ENCODE data around the gene MGAT4D. TPM values are rescaled to one million over a fixed set of nuclear protein-coding genes. Genes with fewer than 3 reads are reported as not detected.

The MGAT4D gene
- polyA plus RNA-seq, 1 experiment, result not detected

DNA sequence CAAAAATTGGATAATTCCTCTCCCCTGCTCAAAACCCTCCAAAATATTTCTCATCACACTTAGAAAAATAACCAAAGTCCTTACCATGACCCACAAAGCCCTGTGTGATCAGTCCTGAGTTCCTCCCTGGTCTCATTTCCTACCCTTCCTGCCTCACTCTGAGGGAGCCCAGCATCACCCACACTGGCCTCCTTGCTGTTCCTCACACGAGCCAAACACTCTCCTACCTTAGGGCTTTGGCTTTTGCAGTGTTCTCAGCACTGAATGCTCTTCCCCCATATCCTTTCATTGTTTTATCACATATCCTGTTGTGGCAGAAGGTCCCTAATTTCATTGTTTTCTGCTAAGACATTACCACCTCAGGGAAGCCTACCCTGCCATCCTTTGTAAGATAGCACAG lies 12.2 kb downstream of the MGAT4D start:
- no peak for DNase-seq (ENCODE audit: low read depth)
- no peak overlapping the region for H3K4me3 ChIP-seq (ENCODE audit: low read depth, low read length)
- H3K36me3 ChIP-seq (ENCODE audit: control insufficient read depth, insufficient read depth, low read length), result no peaks in the 10 kb centered on the region
- TF ChIP-seq, protein P1, sequence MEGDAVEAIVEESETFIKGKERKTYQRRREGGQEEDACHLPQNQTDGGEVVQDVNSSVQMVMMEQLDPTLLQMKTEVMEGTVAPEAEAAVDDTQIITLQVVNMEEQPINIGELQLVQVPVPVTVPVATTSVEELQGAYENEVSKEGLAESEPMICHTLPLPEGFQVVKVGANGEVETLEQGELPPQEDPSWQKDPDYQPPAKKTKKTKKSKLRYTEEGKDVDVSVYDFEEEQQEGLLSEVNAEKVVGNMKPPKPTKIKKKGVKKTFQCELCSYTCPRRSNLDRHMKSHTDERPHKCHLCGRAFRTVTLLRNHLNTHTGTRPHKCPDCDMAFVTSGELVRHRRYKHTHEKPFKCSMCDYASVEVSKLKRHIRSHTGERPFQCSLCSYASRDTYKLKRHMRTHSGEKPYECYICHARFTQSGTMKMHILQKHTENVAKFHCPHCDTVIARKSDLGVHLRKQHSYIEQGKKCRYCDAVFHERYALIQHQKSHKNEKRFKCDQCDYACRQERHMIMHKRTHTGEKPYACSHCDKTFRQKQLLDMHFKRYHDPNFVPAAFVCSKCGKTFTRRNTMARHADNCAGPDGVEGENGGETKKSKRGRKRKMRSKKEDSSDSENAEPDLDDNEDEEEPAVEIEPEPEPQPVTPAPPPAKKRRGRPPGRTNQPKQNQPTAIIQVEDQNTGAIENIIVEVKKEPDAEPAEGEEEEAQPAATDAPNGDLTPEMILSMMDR (IDR thresholded peaks at IDR 0.05; ENCODE audit: insufficient read depth, low read depth, low read length), result no peak
- POLR2A ChIA-PET, result no interaction called here
- CTCF ChIA-PET, result no interaction called here
- 0 out of 2 replicates have a peak, but pooled peaks cover 1% of the 10 kb centered on the region for H3K27me3 ChIP-seq (ENCODE audit: control insufficient read depth, insufficient read depth, low read length)

DNA sequence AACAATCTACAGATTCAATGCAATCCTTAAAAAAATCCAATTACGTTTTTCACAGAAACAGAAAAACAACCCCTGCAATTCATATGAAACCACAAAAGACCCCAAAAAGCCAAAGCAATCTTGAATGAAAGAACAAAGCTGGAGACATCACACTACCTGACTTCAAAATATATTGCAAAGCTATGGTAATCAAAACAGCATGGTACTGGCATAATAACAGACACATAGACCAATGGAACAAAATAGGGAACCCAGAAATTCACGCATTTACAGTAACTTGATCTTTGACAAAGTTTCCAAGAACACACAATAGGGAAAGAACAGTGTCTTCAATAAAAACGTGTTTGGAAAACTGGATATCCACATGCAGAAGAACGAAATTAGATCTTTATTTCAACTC lies 14.6 kb downstream of the MGAT4D start:
- Histone ChIP-seq H3K36me3 (ENCODE audit: control insufficient read depth, insufficient read depth, low read length) (no peaks in the 10 kb centered on the region), H3K4me3 (ENCODE audit: low read depth, low read length) (no peak overlapping the region), H3K27me3 (ENCODE audit: control insufficient read depth, insufficient read depth, low read length) (0 out of 2 replicates have a peak, but pooled peaks cover 1% of the 10 kb centered on the region)
- TF ChIP-seq, protein P1 (IDR thresholded peaks at IDR 0.05; ENCODE audit: insufficient read depth, low read depth, low read length), result no peak
- DNase-seq (ENCODE audit: low read depth), result no peak
- ChIA-PET POLR2A (no interaction called here), CTCF (interaction anchor here (1.2 kb wide), 1 partner anchor 41 kb away, joined by 3 read pairs; the partner anchor contains the start of gene ELMOD2)

DNA sequence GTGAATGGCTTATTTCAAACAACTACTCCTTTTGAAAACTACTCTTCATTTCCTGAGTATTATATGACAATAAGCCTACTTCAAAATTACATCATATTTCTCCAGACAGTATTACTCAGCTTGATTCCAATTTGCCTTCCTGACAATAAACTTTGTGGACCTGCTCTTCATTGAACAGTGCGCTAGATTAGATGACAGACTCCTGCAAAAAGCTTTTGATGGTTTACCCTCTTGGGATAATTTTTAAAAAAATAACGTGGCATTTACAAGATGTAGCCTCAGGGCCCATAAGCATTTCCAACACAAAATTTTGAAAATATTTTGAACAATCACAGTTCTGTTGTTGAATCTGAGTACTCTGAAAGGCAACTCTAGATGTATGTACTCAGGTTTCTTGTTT lies 25.9 kb downstream of the MGAT4D start:
- no peaks in the 10 kb centered on the region for H3K36me3 ChIP-seq (ENCODE audit: control insufficient read depth, insufficient read depth, low read length)
- TF ChIP-seq, protein P1 (IDR thresholded peaks at IDR 0.05; ENCODE audit: insufficient read depth, low read depth, low read length), result no peak
- DNase-seq (ENCODE audit: low read depth), result no peak
- H3K27me3 ChIP-seq (ENCODE audit: control insufficient read depth, insufficient read depth, low read length), result peaks cover 7% of the 10 kb centered on the region
- ChIA-PET POLR2A (no interaction called here), CTCF (no interaction called here)
- H3K4me3 ChIP-seq (ENCODE audit: low read depth, low read length), result no peak overlapping the region

DNA sequence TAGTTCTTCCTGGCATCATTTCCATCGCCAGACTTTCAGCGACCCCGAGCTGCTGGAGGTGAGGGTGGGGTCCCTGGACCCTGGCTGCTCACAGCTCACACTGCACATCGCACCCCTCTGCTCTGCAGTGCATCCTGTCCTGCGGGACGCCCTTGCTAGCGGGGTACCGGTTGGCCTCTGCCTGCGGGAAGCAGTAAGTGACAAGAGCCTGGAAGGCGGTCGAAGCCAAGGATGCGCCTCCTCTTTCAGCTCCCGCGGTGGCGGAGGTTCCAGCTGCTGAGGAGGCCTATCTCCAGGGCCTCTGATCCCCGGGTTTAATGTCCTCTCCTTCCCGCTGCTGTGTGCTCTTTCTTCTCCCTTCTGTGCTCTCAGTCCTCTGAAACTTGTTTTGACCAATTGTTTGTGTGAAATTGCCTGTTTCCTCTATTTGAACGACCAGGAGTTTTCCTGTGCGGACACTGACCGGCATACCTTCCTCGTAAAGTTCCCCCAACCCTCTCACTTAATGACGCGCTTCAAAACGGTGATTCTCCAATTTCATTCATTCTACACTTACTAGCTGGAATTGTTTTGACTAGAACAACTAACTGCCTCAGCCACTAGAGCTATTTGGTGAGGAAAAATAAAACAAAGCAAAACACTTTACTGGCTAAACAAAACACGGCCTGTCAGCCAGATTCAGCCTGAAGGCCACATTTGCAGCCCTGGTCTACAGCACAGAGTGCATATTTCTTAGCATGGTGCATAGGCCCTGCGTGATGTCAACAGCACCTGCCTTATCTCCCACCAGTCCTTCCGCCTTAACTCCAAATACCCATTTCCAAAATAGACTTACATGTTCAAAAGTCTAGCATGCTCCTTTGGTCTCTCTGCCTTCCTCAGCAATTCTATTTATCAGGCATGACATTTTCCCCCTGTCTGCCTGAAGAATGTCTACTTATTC lies 28.0 kb downstream of the MGAT4D start:
- no peaks in the 10 kb centered on the region for H3K36me3 ChIP-seq (ENCODE audit: control insufficient read depth, insufficient read depth, low read length)
- no peak overlapping the region for H3K4me3 ChIP-seq (ENCODE audit: low read depth, low read length)
- H3K27me3 ChIP-seq (ENCODE audit: control insufficient read depth, insufficient read depth, low read length), result peaks cover 7% of the 10 kb centered on the region; the same call in 1 of the 2 replicates
- POLR2A ChIA-PET, result no interaction called here
- CTCF ChIA-PET, result no interaction called here
- DNase-seq (ENCODE audit: low read depth), result no peak
- TF ChIP-seq, protein P1 (IDR thresholded peaks at IDR 0.05; ENCODE audit: insufficient read depth, low read depth, low read length), result no peak

DNA sequence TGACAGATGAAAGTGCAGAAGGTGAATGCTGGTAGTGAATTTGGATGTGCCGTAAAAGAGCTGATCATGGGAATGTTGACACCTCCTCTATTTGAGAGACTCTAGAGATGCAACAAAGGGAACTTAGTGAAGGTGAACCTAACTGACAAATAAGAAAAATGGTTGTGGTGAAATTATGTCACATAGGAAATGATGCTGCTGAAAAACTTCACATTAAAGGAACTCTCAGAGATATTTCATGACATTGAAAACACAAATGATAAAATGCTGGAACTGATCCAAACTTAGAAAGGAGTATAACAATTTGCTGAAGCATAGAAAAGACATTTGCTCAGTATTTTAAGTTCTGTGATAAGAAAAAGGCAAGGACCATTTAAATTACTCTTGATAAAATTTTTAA lies 31.9 kb downstream of the MGAT4D start:
- POLR2A ChIA-PET, result no interaction called here
- CTCF ChIA-PET, result no interaction called here
- TF ChIP-seq, protein P1 (IDR thresholded peaks at IDR 0.05; ENCODE audit: insufficient read depth, low read depth, low read length), result no peak
- Histone ChIP-seq H3K4me3 (ENCODE audit: low read depth, low read length) (no peak overlapping the region), H3K36me3 (ENCODE audit: control insufficient read depth, insufficient read depth, low read length) (no peaks in the 10 kb centered on the region), H3K27me3 (ENCODE audit: control insufficient read depth, insufficient read depth, low read length) (peaks cover 7% of the 10 kb centered on the region; the same call in 1 of the 2 replicates)
- DNase-seq (ENCODE audit: low read depth), result no peak
